ENCODE measurements around the gene ZYG11A. TPM values are rescaled to one million over a fixed set of nuclear protein-coding genes. Genes with fewer than 3 reads are reported as not detected.
"Not testable (repeated sequence)": the region's sequence is repeated elsewhere in the genome, so short reads cannot be mapped to it uniquely, and the experiment has no call there.

ZYG11A gene
- polyA plus RNA-seq, 2 of the 4 experiments (the other 2 are of a cell fraction), result 2.6 to 4.8 TPM

DNA sequence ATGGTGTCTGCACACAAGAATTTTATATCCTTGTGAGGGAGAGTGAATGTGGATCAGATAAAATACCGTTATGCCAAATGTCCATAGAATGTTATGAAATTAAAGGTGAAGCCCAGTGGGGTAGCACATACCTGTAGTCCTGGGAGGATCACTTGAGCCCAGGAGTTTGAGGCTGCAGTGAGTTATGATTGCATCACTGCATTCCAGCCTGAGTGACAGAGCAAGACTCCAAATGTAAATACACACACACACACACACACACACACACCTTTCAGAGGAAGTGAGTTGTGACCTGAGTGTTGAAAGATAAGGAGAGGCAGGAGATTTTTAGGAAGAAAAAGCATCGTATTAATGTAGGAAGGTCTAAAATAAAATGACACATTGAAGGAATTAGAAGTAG is 28.1 kb upstream of the ZYG11A start:
- FAIRE-seq, result no peak
- ChIA-PET CTCF (no interaction called here), POLR2A (no interaction called here)
- no peak overlapping the region for H3K27ac ChIP-seq
- H3K9me3 ChIP-seq, result no peaks in the 10 kb centered on the region
- ATAC-seq, result no peak
- peak in 1 of 2 experiments; percentile 38; a peak in 1 of 4 replicates for TF ChIP-seq CEBPB (IDR thresholded peaks at IDR 0.05)
- no peak for TF ChIP-seq BHLHE40 (IDR thresholded peaks at IDR 0.05; ENCODE audit: low read depth, low read length)
- 90% methylated on average over 2 of the region's 2 CpGs for whole genome bisulfite sequencing (ENCODE audit: missing lambda C conversion rate)
- H3K4me3 ChIP-seq, result no peak overlapping the region
- peak in 1 of 2 experiments; percentile 14 for DNase-seq (ENCODE audit: low read depth in 1 of 2, low spot score in 1 of 2)
- H3K4me1 ChIP-seq, result 0 out of 3 replicates have a peak, but pooled peaks cover 3% of the 10 kb centered on the region
- H3K4me2 ChIP-seq, result no peak overlapping the region

DNA sequence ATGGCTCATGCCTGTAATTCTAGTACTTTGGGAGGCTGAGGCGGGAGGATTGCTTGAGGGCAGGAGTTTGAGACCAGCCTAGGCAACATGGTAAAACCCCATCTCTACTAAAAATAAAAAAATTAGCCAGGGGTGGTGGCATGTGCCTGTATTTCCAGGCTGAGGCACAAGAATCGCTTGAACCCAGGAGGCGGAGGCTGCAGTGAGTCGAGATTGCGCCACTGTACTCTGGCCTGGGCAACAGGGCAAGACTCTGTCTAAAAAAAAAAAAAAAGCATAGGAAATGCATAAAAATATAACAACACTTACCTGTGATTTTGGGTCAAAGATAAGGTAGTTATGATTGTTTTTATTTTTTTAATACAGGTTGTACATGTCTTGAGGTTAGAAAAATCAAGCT is 21.7 kb upstream of the ZYG11A start:
- H3K4me2 ChIP-seq; H3K27ac ChIP-seq; H3K9me3 ChIP-seq; CTCF ChIA-PET; DNase-seq (ENCODE audit: low read depth in 1 of 2, low spot score in 1 of 2); ATAC-seq; H3K4me3 ChIP-seq; H3K4me1 ChIP-seq; FAIRE-seq: not testable (repeated sequence)
- 93% methylated on average over 5 of the region's 5 CpGs for WGBS (ENCODE audit: missing lambda C conversion rate)
- POLR2A ChIA-PET, result interaction anchor here (0.7 kb wide), 1 partner anchor 22 kb away, joined by 3 read pairs; the partner anchor contains the start of gene ZYG11A

DNA sequence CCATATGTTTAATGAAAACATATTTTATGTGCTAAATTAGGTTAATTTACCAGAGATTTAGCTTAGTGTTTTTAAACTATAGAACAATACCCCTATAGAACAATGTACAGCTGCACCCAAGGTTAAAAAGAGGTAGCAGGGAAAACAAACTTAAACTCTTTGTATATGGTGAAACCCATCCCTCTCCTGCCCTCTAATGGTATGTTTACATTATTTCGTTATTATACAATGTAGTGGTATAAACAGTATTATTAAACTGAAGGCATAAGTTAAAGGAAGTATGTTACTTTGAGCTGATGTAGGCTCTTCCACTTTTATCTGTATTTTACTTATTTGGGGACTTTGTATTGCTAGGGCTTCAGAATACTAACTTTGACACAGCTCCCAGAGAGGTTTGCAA is 16.7 kb upstream of the ZYG11A start:
- peak; percentile 41 to 44; a peak in 4 of 5 replicates for TF ChIP-seq RAD21 (conservative IDR thresholded peaks at IDR 0.05 in 1 of 2, IDR thresholded peaks at IDR 0.05 in 1 of 2)
- no peak for TF ChIP-seq NPAS2 (CRISPR knock-in tag; IDR thresholded peaks at IDR 0.05; ENCODE audit: borderline replicate concordance)
- TF ChIP-seq, protein P1, sequence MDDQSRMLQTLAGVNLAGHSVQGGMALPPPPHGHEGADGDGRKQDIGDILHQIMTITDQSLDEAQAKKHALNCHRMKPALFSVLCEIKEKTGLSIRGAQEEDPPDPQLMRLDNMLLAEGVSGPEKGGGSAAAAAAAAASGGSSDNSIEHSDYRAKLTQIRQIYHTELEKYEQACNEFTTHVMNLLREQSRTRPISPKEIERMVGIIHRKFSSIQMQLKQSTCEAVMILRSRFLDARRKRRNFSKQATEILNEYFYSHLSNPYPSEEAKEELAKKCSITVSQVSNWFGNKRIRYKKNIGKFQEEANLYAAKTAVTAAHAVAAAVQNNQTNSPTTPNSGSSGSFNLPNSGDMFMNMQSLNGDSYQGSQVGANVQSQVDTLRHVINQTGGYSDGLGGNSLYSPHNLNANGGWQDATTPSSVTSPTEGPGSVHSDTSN (IDR thresholded peaks at IDR 0.05), result no peak
- TF ChIP-seq TP53 (CRISPR knock-in tag; IDR thresholded peaks at IDR 0.05), result no peak
- TF ChIP-seq CBX2 (IDR thresholded peaks at IDR 0.05; ENCODE audit: borderline replicate concordance, low read depth), result no peak
- TF ChIP-seq, protein P2, sequence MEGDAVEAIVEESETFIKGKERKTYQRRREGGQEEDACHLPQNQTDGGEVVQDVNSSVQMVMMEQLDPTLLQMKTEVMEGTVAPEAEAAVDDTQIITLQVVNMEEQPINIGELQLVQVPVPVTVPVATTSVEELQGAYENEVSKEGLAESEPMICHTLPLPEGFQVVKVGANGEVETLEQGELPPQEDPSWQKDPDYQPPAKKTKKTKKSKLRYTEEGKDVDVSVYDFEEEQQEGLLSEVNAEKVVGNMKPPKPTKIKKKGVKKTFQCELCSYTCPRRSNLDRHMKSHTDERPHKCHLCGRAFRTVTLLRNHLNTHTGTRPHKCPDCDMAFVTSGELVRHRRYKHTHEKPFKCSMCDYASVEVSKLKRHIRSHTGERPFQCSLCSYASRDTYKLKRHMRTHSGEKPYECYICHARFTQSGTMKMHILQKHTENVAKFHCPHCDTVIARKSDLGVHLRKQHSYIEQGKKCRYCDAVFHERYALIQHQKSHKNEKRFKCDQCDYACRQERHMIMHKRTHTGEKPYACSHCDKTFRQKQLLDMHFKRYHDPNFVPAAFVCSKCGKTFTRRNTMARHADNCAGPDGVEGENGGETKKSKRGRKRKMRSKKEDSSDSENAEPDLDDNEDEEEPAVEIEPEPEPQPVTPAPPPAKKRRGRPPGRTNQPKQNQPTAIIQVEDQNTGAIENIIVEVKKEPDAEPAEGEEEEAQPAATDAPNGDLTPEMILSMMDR (IDR thresholded peaks at IDR 0.05), result peak; percentile 37
- no peak for TF ChIP-seq POLR2A (IDR thresholded peaks at IDR 0.05; ENCODE audit: low read length)
- TF ChIP-seq JUNB (IDR thresholded peaks at IDR 0.05), result no peak
- no peak for TF ChIP-seq CHD2 (IDR thresholded peaks at IDR 0.05; ENCODE audit: low read length, partially characterized antibody)
- no peak for TF ChIP-seq HOXA7 (CRISPR knock-in tag; IDR thresholded peaks at IDR 0.05)
- no peak for TF ChIP-seq ZC3H11A (IDR thresholded peaks at IDR 0.05)
- no peaks in the 10 kb centered on the region for H3K4me1 ChIP-seq
- no peaks in the 10 kb centered on the region for H3K9me3 ChIP-seq
- no peak for FAIRE-seq
- WGBS (ENCODE audit: missing lambda C conversion rate), result 9% methylated on average over 1 of the region's 1 CpG
- DNase-seq (ENCODE audit: low read depth in 1 of 2, low spot score in 1 of 2), result no peak
- H3K27ac ChIP-seq, result no peak overlapping the region
- ChIA-PET CTCF (interaction anchor here (0.5 to 1.2 kb wide), 8 partner anchors 12 to 352 kb away, joined by 3 to 5 read pairs (median 3); partner anchors contain the start of gene ZYG11A), POLR2A (no interaction called here)
- H3K4me3 ChIP-seq, result no peak overlapping the region
- peak; percentile 56 to 65; a peak in 3 of 6 replicates for ATAC-seq
- H3K4me2 ChIP-seq, result no peak overlapping the region

DNA sequence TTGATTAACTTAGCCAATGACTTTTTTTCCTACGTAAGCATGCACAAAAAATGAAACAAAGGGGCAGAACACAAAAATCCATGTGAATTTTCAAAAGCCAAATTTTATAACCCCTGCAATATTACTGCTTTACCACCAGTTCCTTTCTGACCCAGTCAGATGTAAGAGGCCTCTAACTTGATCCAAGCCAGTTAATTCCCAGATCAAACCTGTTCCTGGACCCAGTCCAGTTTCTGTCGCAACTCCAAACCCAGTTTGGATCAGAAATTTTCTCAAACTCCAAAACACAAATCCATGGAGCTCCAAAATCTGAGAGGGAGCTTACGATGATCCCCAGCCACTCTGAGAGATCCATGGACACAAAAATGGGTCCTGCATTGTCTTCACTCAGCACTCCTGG is 7.8 kb upstream of the ZYG11A start:
- no peak for DNase-seq (ENCODE audit: low read depth in 1 of 2, low spot score in 1 of 2)
- Histone ChIP-seq H3K27ac (0 out of 6 replicates have a peak overlapping the region, but pooled peaks of 1 of the 2 experiments have one; percentile 16), H3K9me3 (no peaks in the 10 kb centered on the region), H3K4me3 (no peak overlapping the region), H3K4me1 (no peaks in the 10 kb centered on the region), H3K4me2 (no peak overlapping the region)
- CTCF ChIA-PET, result no interaction called here
- 91% methylated on average over 3 of the region's 3 CpGs for WGBS (ENCODE audit: missing lambda C conversion rate)
- POLR2A ChIA-PET, result no interaction called here
- FAIRE-seq, result no peak
- no peak for ATAC-seq
- TF ChIP-seq CHD2 (IDR thresholded peaks at IDR 0.05; ENCODE audit: low read length, partially characterized antibody) (no peak), RAD21 (conservative IDR thresholded peaks at IDR 0.05 in 1 of 2, IDR thresholded peaks at IDR 0.05 in 1 of 2) (no peak), NFE2L2 (conservative IDR thresholded peaks at IDR 0.05; ENCODE audit: low read length) (no peak), RFX5 (IDR thresholded peaks at IDR 0.05) (no peak), NR3C1 (IDR thresholded peaks at IDR 0.05) (no peak), NPAS2 (CRISPR knock-in tag; IDR thresholded peaks at IDR 0.05; ENCODE audit: borderline replicate concordance) (no peak), EHMT2 (IDR thresholded peaks at IDR 0.05; ENCODE audit: low read depth) (no peak), CHD4 (IDR thresholded peaks at IDR 0.05; ENCODE audit: borderline replicate concordance) (no peak), ESRRA (IDR thresholded peaks at IDR 0.05; ENCODE audit: borderline replicate concordance, low read length) (no peak), GATA3 (IDR thresholded peaks at IDR 0.05; ENCODE audit: borderline replicate concordance) (no peak), HEYL (CRISPR knock-in tag; IDR thresholded peaks at IDR 0.05) (no peak)
- TF ChIP-seq, protein P3, sequence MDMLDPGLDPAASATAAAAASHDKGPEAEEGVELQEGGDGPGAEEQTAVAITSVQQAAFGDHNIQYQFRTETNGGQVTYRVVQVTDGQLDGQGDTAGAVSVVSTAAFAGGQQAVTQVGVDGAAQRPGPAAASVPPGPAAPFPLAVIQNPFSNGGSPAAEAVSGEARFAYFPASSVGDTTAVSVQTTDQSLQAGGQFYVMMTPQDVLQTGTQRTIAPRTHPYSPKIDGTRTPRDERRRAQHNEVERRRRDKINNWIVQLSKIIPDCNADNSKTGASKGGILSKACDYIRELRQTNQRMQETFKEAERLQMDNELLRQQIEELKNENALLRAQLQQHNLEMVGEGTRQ (IDR thresholded peaks at IDR 0.05), result no peak
- TF ChIP-seq, protein P4, sequence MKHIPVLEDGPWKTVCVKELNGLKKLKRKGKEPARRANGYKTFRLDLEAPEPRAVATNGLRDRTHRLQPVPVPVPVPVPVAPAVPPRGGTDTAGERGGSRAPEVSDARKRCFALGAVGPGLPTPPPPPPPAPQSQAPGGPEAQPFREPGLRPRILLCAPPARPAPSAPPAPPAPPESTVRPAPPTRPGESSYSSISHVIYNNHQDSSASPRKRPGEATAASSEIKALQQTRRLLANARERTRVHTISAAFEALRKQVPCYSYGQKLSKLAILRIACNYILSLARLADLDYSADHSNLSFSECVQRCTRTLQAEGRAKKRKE (CRISPR knock-in tag; IDR thresholded peaks at IDR 0.05; ENCODE audit: low read depth), result no peak
- TF ChIP-seq, protein P5, sequence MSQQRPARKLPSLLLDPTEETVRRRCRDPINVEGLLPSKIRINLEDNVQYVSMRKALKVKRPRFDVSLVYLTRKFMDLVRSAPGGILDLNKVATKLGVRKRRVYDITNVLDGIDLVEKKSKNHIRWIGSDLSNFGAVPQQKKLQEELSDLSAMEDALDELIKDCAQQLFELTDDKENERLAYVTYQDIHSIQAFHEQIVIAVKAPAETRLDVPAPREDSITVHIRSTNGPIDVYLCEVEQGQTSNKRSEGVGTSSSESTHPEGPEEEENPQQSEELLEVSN (IDR thresholded peaks at IDR 0.05; ENCODE audit: borderline replicate concordance, low read depth), result no peak
- TF ChIP-seq, protein P6, sequence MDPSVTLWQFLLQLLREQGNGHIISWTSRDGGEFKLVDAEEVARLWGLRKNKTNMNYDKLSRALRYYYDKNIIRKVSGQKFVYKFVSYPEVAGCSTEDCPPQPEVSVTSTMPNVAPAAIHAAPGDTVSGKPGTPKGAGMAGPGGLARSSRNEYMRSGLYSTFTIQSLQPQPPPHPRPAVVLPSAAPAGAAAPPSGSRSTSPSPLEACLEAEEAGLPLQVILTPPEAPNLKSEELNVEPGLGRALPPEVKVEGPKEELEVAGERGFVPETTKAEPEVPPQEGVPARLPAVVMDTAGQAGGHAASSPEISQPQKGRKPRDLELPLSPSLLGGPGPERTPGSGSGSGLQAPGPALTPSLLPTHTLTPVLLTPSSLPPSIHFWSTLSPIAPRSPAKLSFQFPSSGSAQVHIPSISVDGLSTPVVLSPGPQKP (IDR thresholded peaks at IDR 0.05; ENCODE audit: low read depth, low read length), result no peak

All from A549 (cell line).